ENCODE measurements around the gene PDE2A.

The PDE2A gene

GRCh38 chr11:72649215-72649976, 24.8 kb downstream of the PDE2A start:
- TF ChIP-seq OSR1 (CRISPR knock-in tag; IDR thresholded peaks at IDR 0.05) (no peak), ZFP3 (CRISPR knock-in tag; IDR thresholded peaks at IDR 0.05) (no peak), ZNF8 (CRISPR knock-in tag; IDR thresholded peaks at IDR 0.05) (no peak)
- ATAC-seq: no peak

DNA sequence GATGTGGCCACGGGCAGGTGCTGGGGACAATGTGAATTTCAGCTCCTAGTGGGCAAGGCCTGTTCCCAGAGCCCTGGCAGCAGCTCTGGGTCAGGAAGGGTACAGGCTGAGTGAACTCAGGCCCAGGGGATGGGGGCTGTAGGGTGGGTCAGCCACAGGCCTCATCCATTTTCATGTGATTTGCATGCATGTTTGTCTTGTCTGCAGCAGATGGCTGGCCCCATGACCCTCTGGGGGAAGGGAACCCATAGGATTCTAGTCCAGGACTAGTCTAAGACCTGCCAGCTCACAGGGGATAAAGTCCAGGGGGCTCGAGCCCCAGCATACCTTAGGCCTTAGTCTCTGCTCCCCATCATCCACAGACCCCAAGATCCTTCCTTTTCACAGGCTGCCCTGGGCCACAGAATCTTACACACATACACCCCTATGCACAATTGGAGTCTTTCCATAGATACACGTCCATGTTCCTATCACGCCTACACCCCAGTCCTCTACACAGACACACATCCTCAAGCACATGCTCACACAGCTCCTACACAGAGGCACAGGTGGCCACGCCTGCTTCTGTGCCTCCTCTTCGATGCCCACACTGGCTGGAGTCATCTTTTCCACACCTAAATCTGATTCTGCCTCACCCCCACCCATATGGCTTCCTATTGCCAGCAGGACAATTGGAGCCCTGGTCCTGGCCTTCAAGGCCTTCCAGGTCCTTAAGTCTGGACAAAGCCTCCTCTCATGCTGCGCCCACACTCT, 25.7 kb downstream of the PDE2A start:
- TF ChIP-seq ESRRG (CRISPR knock-in tag; IDR thresholded peaks at IDR 0.05) (no peak), PATZ1 (CRISPR knock-in tag; IDR thresholded peaks at IDR 0.05; ENCODE audit: borderline replicate concordance) (no peak), CSRNP3 (CRISPR knock-in tag; IDR thresholded peaks at IDR 0.05) (no peak), SNAI2 (CRISPR knock-in tag; IDR thresholded peaks at IDR 0.05) (no peak), TCF4 (CRISPR knock-in tag; IDR thresholded peaks at IDR 0.05; ENCODE audit: borderline replicate concordance) (no peak), ZNF565 (CRISPR knock-in tag; conservative IDR thresholded peaks at IDR 0.05; ENCODE audit: low read depth) (no peak), ZNF8 (CRISPR knock-in tag; IDR thresholded peaks at IDR 0.05) (no peak), ZFP3 (CRISPR knock-in tag; IDR thresholded peaks at IDR 0.05) (no peak), TOX (CRISPR knock-in tag; IDR thresholded peaks at IDR 0.05; ENCODE audit: borderline replicate concordance) (no peak), ISL1 (CRISPR knock-in tag; IDR thresholded peaks at IDR 0.05) (no peak), TSHZ2 (CRISPR knock-in tag; IDR thresholded peaks at IDR 0.05) (no peak)
- TF ChIP-seq, protein P1, sequence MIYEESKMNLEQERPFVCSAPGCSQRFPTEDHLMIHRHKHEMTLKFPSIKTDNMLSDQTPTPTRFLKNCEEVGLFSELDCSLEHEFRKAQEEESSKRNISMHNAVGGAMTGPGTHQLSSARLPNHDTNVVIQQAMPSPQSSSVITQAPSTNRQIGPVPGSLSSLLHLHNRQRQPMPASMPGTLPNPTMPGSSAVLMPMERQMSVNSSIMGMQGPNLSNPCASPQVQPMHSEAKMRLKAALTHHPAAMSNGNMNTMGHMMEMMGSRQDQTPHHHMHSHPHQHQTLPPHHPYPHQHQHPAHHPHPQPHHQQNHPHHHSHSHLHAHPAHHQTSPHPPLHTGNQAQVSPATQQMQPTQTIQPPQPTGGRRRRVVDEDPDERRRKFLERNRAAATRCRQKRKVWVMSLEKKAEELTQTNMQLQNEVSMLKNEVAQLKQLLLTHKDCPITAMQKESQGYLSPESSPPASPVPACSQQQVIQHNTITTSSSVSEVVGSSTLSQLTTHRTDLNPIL (CRISPR knock-in tag; IDR thresholded peaks at IDR 0.05; ENCODE audit: low read depth): no peak
- ATAC-seq: no peak

DNA sequence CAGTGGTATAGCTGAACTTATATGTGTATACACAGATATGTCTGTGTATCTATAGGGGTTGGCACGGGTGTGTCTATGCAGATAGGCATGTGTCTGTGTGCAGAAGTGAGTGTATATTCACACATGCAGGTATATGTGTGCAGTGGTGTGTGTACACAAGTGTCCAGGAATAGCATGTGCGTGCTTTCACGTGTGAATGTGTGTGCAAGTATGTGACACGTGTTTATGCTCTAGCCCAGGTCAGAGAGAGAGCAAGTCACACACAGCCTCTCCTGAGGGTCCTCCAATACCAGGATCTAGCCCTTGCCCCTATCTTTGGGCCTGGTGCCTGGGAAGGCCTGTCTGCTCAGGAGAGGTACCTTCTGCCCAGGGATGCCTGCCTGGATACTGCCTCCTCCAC, 26.3 kb downstream of the PDE2A start:
- no peak for ATAC-seq
- TF ChIP-seq ZC3H10 (CRISPR knock-in tag; IDR thresholded peaks at IDR 0.05) (no peak), PPARA (CRISPR knock-in tag; IDR thresholded peaks at IDR 0.05; ENCODE audit: borderline replicate concordance) (no peak), PATZ1 (CRISPR knock-in tag; IDR thresholded peaks at IDR 0.05; ENCODE audit: borderline replicate concordance) (no peak), ESRRG (CRISPR knock-in tag; IDR thresholded peaks at IDR 0.05) (no peak), ZNF8 (CRISPR knock-in tag; IDR thresholded peaks at IDR 0.05) (no peak), CSRNP3 (CRISPR knock-in tag; IDR thresholded peaks at IDR 0.05) (no peak), ISL1 (CRISPR knock-in tag; IDR thresholded peaks at IDR 0.05) (no peak), ZFP3 (CRISPR knock-in tag; IDR thresholded peaks at IDR 0.05) (no peak), OSR1 (CRISPR knock-in tag; IDR thresholded peaks at IDR 0.05) (no peak), TOX (CRISPR knock-in tag; IDR thresholded peaks at IDR 0.05; ENCODE audit: borderline replicate concordance) (no peak), SNAI2 (CRISPR knock-in tag; IDR thresholded peaks at IDR 0.05) (no peak), RARB (CRISPR knock-in tag; IDR thresholded peaks at IDR 0.05) (no peak), BACH2 (CRISPR knock-in tag; IDR thresholded peaks at IDR 0.05; ENCODE audit: borderline replicate concordance) (no peak), GLIS3 (CRISPR knock-in tag; IDR thresholded peaks at IDR 0.05) (no peak)
- TF ChIP-seq, protein P1 (CRISPR knock-in tag; IDR thresholded peaks at IDR 0.05; ENCODE audit: low read depth): no peak
- TF ChIP-seq, protein P2, sequence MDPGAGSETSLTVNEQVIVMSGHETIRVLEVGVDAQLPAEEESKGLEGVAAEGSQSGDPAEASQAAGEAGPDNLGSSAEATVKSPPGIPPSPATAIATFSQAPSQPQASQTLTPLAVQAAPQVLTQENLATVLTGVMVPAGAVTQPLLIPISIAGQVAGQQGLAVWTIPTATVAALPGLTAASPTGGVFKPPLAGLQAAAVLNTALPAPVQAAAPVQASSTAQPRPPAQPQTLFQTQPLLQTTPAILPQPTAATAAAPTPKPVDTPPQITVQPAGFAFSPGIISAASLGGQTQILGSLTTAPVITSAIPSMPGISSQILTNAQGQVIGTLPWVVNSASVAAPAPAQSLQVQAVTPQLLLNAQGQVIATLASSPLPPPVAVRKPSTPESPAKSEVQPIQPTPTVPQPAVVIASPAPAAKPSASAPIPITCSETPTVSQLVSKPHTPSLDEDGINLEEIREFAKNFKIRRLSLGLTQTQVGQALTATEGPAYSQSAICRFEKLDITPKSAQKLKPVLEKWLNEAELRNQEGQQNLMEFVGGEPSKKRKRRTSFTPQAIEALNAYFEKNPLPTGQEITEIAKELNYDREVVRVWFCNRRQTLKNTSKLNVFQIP (CRISPR knock-in tag; IDR thresholded peaks at IDR 0.05; ENCODE audit: borderline replicate concordance, low read depth): no peak

Measured in SK-N-SH treated with all-trans-retinoic acid at 6 μM for 48 hours (cell line).